GM18867 (cell line): ENCODE data around the gene TRPM1.
"Not testable (repeated sequence)": the region's sequence is repeated elsewhere in the genome, so short reads cannot be mapped to it uniquely, and the experiment has no call there.

Experiments used
- ATAC-seq: cut with Tn5 transposase; IDR thresholded peaks from one replicate; pipeline ENCODE4 v1.9.1; 2021; ENCODE audit warnings: mild to moderate bottlenecking, moderate library complexity; ENCODE audit not compliant: unreplicated experiment

TRPM1 gene

DNA sequence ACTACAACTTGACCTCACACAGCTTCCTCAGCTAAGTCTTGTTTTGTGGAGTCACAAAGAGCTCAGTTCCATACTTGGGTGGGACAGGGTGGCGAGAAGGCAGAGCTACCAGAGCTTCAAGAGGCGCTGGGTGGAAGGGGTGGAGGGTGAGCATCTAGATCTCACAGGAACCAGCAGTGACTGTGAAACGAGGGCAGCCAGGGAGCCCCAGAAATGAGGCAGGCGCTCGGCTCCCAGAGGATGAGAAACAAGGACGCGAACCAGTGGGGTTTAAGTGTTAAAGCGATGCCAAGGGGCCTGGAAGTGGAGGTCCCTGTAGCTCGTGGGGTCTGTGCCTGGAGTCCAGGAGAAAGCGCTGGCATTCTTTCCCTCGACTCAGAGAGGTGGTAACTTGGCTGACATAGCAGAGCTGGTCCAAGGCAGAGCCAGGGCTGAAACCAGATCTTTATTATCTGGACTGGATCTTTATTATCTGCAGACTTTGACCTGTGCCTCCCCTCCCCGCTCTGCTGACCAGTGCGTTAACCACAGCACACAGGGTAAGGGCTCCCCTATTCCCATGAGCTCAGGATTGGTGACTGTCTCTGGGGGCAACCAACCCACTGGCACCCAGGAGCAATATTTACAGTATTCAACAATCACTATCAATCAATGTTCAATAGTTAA lies 26.2 kb upstream of the TRPM1 start:
- ATAC-seq = no peak

- no peak for ATAC-seq
These were observed 23.5 kb upstream of the TRPM1 start for GRCh38 chr15:31125061-31125460.

DNA sequence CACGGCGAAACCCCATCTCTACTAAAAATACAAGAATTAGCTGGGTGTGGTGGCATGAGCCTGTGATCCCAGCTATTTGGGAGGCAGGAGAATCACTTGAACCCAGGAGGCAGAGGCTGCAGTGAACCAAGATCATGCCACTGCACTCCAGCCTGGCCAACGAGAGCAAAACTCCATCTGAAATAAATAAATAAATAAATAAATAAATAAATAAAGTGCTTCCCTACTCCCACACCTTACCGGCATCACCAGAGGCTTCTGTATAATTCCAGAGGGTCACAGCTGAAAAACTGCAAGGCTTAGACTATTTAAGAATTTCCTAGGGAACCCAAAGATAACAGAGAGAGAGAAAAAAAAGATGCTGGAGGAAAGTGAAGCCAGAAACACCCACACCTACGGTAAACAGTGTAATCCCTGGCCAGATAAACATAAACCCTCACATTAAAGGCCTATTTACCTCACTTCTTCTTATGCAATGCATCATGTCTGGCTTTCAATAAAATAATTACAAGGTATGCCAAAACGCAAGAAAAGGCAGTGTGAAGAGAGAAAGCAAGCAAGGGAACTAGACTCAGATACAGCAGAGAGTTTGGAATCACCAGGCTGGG lies 15.0 kb upstream of the TRPM1 start:
- ATAC-seq = no peak

DNA sequence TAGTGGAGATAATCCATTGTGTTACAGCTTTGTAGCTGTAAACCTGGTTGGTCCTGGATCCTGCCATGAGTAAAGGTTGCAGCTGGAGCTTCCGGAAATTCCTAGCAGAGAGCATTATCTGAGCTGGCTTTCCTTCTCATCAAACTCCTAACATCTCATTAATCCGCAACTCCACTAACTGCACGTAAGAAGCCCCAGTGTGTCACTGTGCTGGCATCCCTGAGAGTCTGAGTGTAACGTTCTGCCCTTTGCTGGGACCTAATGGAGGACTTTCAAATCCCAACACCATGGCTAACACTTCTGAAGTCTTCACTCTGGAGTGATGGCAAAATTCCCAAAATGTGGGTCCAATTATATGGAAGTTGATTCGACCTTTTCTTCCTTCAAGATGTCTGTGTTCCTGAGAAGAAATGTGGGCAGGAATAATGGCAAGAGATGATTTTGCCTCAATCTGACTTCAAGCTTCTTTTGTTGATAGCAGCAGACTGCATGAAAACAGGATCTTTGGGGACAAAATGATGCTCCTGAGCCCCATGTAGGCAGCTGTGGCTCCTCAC lies 9.6 kb upstream of the TRPM1 start:
- ATAC-seq = no peak

- no peak for ATAC-seq
These were observed 7.3 kb upstream of the TRPM1 start for GRCh38 chr15:31108836-31109235.

- no peak for ATAC-seq
These were observed 5.2 kb upstream of the TRPM1 start for GRCh38 chr15:31106495-31107300.

DNA sequence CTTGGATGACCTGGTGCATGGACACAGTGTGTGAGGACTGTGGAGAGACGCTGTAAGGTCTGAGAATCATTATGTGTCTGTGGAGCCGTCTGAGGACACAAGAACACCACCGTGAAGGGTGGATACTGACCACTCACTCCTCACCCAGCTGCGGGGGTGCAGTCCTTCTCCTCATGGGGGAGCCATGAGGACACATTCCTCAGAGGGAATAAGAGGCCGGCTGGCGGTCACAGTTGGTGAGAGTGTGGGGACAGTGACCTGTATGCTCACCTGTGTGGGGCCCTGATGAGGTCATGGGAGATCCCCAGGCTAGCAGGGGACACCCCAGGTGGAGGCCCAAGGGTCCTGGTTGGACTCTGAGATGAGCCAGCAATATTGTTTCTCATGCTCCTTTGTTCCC lies 2.5 kb upstream of the TRPM1 start:
- no peak for ATAC-seq

- no peak for ATAC-seq
These were observed 1.1 kb upstream of the TRPM1 start for GRCh38 chr15:31102374-31103342.

- ATAC-seq = no peak
These were observed 455 bp upstream of the TRPM1 start for GRCh38 chr15:31102039-31102321.

DNA sequence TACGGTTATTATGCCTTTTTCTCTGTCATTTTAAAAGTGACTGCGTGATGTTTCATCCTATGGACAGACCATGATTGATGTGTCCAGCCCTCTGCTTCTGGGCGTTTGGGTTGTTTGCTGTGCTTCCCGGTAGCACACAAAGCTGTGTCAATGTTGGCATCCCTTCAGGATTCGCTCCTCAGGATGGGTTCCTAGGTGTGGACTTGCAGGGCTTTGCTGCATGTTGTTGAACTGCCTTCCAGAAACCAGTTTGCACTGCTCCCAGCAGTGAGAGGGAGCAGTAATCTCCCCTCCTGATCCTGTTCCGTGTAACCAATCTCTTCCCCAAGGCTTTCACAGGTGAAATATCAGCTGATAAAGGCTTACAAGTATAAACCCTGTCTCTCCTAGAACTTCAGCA lies 787 bp downstream of the TRPM1 start:
- no peak for ATAC-seq

- ATAC-seq = no peak
These were observed 2.4 kb downstream of the TRPM1 start for GRCh38 chr15:31098953-31099740.

- ATAC-seq = no peak
These were observed 3.0 kb downstream of the TRPM1 start for GRCh38 chr15:31098491-31098917.

DNA sequence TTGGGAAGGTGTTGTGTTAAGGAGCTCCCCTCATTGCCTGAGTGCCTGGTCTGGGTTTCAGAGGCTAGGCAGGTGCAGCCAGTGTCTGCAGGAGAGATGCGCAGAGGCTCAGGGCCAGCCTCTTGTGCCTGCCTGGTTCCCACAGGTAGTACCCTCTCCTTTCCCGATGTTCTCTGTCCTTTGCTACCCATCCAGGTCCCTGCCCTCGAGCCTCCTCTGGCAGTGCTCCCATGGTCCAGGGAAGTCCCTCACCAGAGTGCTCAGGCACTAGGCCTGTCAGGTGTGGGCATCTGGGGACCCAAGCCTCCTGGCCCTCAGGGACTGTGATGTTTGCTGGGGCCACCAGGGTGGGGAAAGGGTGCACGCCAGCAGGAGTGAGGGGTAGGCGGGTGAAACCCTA lies 5.0 kb downstream of the TRPM1 start:
- no peak for ATAC-seq

GRCh38 chr15:31091481-31091880 lies 10.0 kb downstream of the TRPM1 start:
- ATAC-seq = no peak

GRCh38 chr15:31090766-31091165 lies 10.8 kb downstream of the TRPM1 start:
- no peak for ATAC-seq

DNA sequence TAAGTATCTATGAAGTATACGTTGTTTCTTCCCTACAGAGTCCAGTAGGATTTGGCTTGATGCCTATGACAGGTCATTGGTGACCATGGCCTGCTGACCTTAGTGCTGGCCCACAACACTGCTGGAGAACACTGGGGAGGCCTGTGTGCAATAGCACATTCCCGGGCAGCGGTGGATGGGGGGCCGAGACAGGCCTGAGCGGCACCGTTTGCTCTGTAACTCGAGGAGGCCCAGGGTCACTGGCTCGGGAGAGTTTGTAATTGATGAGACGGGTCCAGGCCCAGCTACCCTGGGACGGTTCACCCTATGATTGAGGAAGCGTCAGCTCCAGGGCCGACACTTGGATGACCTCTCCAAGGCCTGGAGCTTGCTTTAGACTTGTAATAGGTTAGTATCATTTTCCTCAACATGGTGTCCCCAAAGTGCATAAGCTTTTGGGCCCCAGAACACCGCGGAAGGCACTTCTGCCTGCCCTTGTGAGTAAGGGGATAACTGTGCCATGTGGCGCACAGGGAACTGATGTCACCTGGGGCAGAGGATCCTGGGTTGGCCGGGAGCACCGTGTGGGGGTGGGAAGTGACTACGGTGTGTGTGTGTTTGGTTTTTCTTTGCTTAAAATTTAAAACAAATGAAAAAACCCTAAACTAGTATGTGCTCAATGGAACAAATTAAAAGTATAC lies 12.0 kb downstream of the TRPM1 start:
- ATAC-seq = no peak

DNA sequence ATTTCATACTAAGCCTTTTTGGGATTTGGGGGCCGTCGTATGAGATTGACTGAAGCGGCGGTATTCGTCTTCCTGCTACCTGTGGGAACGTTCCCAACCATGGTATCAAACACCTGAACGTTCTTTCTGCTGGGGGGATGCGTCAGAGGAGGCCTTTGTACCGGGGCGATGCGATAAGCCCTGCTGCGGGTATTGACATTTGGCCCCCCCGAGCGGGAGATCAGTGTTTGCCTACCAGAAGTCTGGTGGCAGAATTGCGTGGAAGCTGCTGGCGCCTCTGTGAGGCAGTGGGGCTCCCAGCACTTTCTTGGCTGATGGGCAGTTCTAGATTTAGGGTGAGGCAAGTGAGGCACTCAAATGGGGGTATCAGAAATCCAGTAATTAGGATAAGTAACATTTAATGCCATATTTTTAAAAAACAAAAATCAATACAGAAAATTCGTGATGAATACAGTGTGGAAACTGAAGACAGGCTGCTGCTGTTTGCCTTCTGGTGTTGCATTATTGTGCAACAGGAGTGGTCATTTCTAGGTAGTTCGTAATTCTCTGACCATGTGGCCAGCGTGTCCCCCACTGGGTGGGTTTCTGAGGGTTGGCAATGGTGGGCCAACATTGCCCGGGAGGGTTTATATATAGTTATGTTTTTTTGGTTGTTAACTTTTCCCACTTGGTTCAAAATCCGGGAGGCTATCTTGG lies 12.7 kb downstream of the TRPM1 start:
- no peak for ATAC-seq

DNA sequence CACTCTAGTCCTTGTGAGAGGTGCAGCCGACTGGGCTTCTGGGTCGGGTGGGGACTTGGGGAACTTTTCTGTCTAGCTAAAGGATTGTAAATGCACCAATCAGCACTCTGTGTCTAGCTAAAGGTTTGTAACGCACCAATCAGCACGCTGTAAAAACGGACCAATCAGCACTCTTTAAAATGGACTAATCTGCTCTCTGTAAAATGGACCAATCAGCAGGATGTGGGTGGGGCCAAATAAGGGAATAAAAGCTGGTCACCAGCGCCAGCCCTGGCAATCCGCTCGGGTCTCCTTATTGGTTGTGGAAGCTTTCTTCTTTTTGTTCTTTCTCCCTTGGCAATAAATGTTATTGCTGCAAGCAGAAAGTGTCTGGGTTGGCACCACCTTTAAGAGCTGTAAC lies 13.5 kb downstream of the TRPM1 start:
- ATAC-seq = not testable (repeated sequence)

- ATAC-seq = no peak
These were observed 15.2 kb downstream of the TRPM1 start for GRCh38 chr15:31086344-31086743.
